ENCODE results near the gene VPS26C. TPM values are rescaled to one million over a fixed set of nuclear protein-coding genes. Genes with fewer than 3 reads are reported as not detected.

Gene VPS26C
- total RNA-seq, 1 donor from 2014 or later: 49.7 TPM

DNA sequence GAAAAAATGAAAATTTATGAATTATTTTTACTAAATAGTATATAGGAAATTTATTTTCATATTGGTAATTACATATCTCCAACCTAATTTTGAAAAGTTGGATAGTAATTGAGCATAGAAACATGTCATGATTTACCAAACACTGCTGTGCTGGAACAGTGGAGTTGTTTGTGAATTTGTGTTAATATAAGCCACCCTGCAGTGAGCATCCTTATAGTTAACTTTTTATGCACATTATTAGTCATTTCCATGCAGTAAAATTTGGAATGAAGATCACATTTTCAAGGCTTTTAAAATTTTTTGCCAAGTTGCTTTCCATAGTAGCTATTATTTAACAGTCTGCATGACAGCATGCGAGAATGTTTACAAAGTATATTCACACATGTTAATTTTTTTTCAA is 78.3 kb downstream of the VPS26C start:
- DNase-seq (ENCODE audit: missing footprints) (no peak), ATAC-seq (no peak)
- intact Hi-C loops (cut with DNase I): no loop called here

DNA sequence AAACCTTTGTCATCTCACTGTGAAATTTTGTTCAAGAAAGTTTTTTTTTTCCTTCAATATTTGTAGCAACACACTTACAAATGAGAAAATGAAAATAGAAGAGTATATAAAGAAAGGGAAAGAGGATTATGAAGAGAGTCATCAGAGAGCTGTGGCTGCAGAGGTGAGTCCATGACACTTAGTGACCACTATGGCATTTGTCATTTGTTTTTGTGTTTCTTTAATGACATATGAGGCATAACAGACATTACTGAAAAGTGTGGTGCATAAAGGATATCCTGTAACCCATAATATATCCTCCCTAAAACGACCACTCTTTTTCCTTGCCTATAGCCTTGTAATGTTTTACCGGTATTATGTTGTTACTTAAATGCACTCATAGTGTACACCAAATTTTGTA is 80.2 kb downstream of the VPS26C start:
- ATAC-seq (no peak), DNase-seq (ENCODE audit: missing footprints) (no peak)
- intact Hi-C loops (cut with DNase I): no loop called here

DNA sequence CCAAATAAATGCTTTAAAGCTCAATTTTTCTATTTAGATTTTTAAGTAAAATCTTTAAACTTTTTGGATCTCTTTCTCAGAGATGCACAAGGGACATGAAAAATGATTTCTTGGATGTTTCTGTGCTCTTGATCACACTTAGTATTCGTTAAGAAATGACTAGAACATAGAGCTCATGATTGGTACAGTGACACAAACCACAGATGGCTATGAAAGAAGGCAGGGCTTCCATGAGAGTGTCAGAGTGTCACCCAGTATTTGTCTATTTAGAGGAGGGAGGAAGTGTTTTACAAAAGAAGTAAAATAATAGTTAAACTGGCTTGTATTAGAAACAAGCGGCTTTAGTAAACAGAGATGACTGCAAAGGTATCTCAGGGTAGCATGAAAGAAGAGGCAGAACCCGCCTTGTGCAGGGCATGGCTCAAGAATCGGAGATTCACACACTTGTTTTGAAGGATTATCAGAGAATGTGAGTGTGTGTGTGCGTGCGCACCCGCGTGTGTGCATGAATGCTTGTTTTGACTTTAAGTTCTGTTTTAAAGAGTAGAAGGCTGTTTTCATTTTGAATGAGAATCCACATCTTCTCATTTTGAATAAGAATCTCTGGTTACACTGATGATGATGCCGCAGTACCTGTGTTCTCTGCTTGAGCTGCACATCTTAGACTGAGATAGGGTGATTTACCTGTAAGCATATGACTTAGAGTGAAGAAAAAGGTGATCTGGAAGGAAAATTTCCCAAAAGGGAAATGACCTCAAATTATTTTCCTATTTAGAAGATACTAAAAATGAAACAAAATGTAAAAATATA is 82.1 kb downstream of the VPS26C start:
- intact Hi-C loops (cut with DNase I): no loop called here

DNA sequence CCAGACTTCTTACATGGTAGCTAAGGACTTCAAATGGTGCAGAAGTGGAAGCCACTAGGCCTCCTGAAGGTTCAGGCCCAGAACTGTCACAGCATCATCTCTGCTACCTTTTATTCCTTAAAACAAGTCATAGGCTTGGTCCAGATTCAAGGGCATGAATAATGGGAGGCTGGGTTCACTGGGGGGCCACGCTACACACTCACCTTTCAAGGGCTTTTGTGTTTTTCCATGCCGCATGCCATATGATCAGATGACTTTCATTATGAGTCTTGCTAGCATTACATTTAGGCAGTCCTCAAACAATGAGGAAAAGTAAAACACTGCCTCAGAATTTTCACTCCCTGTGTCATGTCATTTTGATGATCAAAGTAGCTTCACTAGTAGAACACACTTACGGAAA is 83.4 kb downstream of the VPS26C start:
- ATAC-seq (no peak), DNase-seq (ENCODE audit: missing footprints) (no peak)
- intact Hi-C loops (cut with DNase I): no loop called here

More for the DNA sequence above, 82.1 kb downstream of the VPS26C start:
- DNase-seq (ENCODE audit: missing footprints) (no peak), ATAC-seq (no peak)

DNA sequence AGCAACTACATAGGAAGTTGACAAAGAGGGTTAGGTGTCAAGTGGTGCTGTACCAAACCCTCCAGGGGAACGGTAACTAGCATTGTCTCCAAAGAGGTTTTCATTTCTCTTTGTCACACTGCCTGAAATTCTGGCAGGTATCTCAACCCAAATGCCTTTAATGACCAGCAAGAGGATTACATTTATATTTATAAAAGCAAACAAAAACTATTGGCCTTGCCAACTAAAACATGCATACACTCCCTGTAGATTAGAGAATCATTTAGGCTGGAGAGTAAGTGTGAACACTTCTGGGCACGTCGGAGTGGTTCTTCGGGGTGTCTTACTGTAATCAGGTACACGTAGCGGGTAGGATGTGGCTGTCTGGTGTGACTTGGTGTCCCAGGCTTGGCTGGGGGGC is 84.9 kb downstream of the VPS26C start:
- ATAC-seq: no peak
- no peak for DNase-seq (ENCODE audit: missing footprints)
- intact Hi-C loops (cut with DNase I): no loop called here

DNA sequence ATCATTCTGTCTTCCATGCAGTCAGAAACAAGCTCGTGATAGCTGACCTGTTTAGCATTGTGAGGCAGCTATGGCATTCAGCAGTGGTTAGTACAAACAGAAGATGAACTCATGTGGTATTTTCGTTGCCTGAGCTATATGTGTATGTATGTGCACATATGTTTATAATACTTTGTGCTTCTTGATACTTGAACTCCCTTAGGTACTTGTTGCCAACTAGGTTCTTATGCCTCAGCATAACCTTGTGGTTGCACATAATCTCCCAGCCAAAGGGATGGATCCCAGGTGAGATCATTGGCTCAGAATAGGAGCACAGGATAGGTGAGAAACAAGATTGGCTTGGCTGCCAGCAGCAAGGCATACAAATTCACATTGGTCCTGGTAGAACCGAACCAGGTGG is 86.1 kb downstream of the VPS26C start:
- ATAC-seq: no peak
- no peak for DNase-seq (ENCODE audit: missing footprints)
- intact Hi-C loops (cut with DNase I): no loop called here

DNA sequence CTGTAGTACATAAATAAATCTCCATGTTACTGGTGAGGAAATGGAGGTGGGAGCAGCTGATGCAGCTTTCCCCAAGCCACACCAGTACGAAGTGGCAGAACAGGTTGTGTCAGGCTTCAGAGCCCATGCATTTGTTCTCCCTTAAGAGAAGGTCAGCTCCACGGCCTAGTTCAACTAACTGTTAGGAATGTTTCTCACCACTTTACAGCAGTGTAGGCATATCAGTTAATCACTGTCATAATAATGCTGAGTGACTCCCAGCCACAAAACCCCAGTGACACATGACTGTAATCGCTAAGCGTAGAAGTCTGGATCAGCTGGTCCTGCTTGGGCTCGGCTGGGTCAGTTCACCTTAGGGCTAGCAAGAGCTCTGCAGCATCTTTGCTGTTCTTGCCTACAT is 90.4 kb downstream of the VPS26C start:
- intact Hi-C loops (cut with DNase I): no loop called here
- ATAC-seq (no peak), DNase-seq (ENCODE audit: missing footprints) (no peak)

Other genes starting within 250 kb of the VPS26C start
- 40.1 TPM for gene PIGP, start 194.3 kb downstream of the VPS26C start, total RNA-seq
- 35.8 TPM for gene TTC3, start 194.1 kb downstream of the VPS26C start, total RNA-seq
- gene DYRK1A, start 99.4 kb upstream of the VPS26C start, total RNA-seq: 63.5 TPM

All from Right ventricle myocardium inferior (tissue), 1 donor.